ENCODE data around the gene ANAPC15.

The ANAPC15 gene

DNA sequence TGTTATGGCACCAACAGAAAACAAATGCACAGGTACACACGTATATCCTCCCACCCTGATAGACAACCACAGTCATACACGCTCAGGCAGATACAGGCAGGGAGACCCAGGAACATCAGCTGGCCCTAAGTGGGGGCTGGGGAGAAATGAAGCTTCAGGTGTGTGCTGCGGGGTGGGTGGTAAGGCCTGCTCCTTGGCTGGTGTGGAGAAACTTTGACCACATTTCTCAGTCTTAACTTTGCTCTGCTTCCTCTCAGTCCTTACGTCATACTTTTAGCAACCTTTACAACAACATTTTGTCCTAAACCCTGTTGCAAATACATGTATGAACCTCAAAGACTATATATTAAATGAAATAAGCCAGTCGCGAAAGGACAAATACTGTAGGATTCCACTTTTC, 6.7 kb upstream of the ANAPC15 start:
- ChIA-PET POLR2A (no interaction called here), CTCF (interaction anchor here (1.9 kb wide), 1 partner anchor 25 kb away, joined by 7 read pairs; no protein-coding TSS in a partner anchor)
- TF ChIP-seq, protein P1, sequence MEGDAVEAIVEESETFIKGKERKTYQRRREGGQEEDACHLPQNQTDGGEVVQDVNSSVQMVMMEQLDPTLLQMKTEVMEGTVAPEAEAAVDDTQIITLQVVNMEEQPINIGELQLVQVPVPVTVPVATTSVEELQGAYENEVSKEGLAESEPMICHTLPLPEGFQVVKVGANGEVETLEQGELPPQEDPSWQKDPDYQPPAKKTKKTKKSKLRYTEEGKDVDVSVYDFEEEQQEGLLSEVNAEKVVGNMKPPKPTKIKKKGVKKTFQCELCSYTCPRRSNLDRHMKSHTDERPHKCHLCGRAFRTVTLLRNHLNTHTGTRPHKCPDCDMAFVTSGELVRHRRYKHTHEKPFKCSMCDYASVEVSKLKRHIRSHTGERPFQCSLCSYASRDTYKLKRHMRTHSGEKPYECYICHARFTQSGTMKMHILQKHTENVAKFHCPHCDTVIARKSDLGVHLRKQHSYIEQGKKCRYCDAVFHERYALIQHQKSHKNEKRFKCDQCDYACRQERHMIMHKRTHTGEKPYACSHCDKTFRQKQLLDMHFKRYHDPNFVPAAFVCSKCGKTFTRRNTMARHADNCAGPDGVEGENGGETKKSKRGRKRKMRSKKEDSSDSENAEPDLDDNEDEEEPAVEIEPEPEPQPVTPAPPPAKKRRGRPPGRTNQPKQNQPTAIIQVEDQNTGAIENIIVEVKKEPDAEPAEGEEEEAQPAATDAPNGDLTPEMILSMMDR (IDR thresholded peaks at IDR 0.05; ENCODE audit: control extremely low read depth, extremely low read depth, low read depth, missing control alignments), result no peak
- no peak for DNase-seq (ENCODE audit: extremely low spot score)

DNA sequence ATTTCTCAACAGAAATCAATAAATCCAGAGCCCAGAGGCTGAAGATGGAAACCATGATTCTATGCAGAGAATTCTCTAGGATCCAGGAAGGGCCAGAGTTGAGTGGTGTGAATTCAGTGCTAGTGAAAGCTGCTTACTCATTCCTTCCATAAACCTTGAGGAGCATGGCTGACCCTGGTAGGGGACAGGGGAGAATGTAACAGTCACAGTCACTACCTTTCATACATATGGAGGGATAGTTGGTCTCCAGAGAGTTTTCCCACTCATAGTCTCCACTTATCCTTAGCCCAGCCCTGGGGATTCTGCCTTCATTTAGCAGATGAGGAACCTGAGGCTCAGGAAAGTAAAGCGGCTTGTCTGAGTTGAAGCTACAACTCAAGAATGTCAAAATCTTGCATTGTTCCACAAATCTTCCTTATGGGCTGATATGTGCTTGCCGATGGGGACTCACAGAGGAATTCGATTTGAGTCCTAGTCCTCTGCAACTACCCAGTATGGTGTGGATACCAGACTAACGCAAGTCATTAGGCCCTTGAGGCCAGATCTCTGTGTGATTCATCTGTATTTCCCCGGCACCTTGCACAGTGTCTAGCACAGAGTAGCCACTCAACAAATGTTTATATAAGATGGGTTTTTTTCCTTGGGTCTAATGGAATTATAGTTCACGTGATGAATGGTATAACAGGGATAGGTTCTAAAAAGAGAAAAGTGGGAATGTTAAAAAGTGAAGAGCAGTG, 3.7 kb upstream of the ANAPC15 start:
- TF ChIP-seq, protein P1 (IDR thresholded peaks at IDR 0.05; ENCODE audit: control extremely low read depth, extremely low read depth, low read depth, missing control alignments), result no peak
- no peak for DNase-seq (ENCODE audit: extremely low spot score)
- POLR2A ChIA-PET, result no interaction called here
- CTCF ChIA-PET, result interaction anchor here (1.1 to 1.2 kb wide), 2 partner anchors 9 to 91 kb away, joined by 4 read pairs; no protein-coding TSS in a partner anchor

DNA sequence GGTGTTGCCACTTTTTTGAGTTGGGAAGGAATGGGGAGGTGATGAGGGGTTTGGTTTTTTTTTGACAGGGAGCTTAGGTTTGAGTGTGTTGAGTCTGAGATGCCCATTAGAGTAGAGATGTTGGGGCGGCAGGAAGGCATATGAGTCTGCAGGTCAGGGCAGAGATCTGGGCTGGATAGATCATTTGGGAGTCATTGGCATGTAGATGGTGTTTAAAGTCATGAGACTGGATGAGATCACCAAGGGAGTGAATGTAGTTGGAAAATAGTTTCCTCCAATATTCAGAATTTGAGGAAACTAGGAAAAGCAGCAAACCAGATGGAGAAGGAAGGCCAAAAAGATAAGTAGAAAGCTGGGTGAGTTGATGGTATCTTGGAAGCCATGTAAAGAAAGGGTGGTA, 2.1 kb upstream of the ANAPC15 start:
- ChIA-PET POLR2A (no interaction called here), CTCF (interaction anchor here (1.2 kb wide), 1 partner anchor 11 kb away, joined by 4 read pairs; no protein-coding TSS in a partner anchor)
- DNase-seq (ENCODE audit: extremely low spot score), result no peak
- TF ChIP-seq, protein P1 (IDR thresholded peaks at IDR 0.05; ENCODE audit: control extremely low read depth, extremely low read depth, low read depth, missing control alignments), result no peak

DNA sequence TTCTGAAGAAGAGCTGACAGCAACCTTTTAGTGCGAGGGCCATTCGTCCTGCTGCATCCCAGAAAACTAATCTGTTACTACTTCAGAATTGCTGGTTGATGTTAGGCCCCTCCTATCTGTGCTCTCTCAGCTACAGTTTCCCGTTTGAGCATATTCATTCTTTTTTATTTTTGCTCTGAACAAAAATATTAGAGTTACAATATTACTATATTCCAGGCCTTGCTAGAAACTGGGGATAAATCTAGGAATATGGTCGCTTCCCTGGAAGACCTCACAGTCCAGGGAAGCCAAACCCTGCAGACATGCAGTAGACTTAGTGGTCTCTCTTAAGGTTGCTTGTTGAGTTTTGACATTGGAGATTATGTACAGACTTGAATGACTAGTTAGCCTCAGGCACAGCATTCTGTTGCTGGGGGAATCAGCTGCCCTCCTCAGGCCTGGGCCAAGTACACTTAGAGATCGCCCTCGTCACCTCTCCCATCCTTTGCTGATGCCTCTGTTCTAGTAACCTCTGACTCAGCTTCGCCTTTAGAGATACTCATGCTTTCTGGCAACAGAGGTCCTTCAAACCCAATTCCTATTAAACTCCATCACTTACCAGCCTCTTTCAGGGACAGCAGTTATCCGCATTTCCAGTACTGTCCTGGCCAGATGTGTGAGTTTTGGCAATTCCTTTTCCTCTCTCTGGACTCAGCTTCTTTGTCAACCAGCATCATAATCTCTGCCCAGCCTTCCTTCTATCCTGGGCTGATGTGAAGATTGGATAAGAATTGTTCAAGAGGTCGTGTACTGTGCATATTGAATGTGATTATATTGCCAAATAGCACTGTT, 698 bp upstream of the ANAPC15 start:
- DNase-seq (ENCODE audit: extremely low spot score), result no peak
- TF ChIP-seq, protein P1 (IDR thresholded peaks at IDR 0.05; ENCODE audit: control extremely low read depth, extremely low read depth, low read depth, missing control alignments), result no peak
- ChIA-PET POLR2A (interaction anchor here (1.0 kb wide), 1 partner anchor 27 kb away, joined by 3 read pairs; no protein-coding TSS in a partner anchor), CTCF (interaction anchor here (1.0 to 2.5 kb wide), 6 partner anchors 12 to 136 kb away, joined by 3 to 12 read pairs (median 6); no protein-coding TSS in a partner anchor)

DNA sequence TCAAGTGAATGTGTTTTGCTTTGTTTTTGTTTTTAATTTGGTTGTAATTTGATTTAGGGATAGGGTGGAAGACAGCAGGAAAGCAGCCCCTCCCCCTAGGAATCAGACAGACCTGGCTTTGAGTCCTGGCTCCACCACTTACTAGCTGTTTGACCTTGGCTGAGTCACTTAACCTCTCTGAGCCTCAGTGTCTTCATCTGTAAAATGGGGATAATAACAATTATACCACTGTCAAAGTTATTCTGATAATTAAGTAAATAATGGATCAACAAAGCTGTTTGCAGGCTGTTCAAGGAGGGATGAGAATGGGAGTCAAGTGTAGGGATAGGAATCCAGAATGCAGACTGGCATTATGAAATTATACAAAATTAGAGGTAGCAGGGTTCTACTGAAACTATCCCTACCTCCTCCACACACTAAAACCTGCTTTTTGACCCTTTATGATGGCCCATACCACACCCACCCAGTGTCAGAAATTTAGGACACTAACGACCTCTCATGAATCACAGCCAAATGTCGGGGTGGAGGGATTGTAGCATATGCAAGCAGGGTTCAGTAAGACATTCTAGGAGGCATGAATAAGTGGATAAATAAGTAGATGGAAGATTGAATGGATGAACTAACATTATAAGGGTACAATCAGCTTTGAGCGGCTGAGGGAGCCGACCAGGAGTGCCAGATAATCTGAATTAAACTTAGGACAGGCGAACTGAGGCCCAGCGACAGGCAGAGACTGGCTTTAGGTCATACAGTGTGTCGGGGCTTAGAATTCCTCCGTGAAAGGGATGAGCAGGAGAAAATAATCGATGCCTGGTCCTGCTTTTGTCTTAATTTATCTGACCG, 974 bp downstream of the ANAPC15 start:
- TF ChIP-seq, protein P1 (IDR thresholded peaks at IDR 0.05; ENCODE audit: control extremely low read depth, extremely low read depth, low read depth, missing control alignments), result no peak
- CTCF ChIA-PET, result interaction anchor here (1.2 to 2.5 kb wide), 5 partner anchors 14 to 86 kb away, joined by 3 to 12 read pairs (median 7); no protein-coding TSS in a partner anchor
- POLR2A ChIA-PET, result interaction anchor here (1.0 kb wide), 1 partner anchor 25 kb away, joined by 3 read pairs; no protein-coding TSS in a partner anchor
- no peak for DNase-seq (ENCODE audit: extremely low spot score)

Data from GM10248 (cell line).